HG03103 (cell line): ENCODE results near the gene CDCP2.

Experiments used
- ATAC-seq: cut with Tn5 transposase; IDR thresholded peaks from one replicate; pipeline ENCODE4 v1.9.1; 2021; ENCODE audit warnings: low read depth; ENCODE audit not compliant: unreplicated experiment

Gene CDCP2

GRCh38 chr1:54137534-54138061 lies 15.2 kb downstream of the CDCP2 start:
- ATAC-seq = no peak

- no peak for ATAC-seq
Observed at GRCh38 chr1:54136963-54137533, 15.8 kb downstream of the CDCP2 start.

- ATAC-seq = no peak
Observed at GRCh38 chr1:54136269-54136896, 16.4 kb downstream of the CDCP2 start.

- no peak for ATAC-seq
Observed at GRCh38 chr1:54135436-54136120, 17.2 kb downstream of the CDCP2 start.

GRCh38 chr1:54134295-54134694 lies 18.5 kb downstream of the CDCP2 start:
- ATAC-seq = no peak

- no peak for ATAC-seq
Observed at GRCh38 chr1:54132495-54132894, 20.3 kb downstream of the CDCP2 start.

GRCh38 chr1:54131419-54131818 lies 21.4 kb downstream of the CDCP2 start:
- no peak for ATAC-seq

GRCh38 chr1:54129858-54130257 lies 22.9 kb downstream of the CDCP2 start:
- no peak for ATAC-seq

GRCh38 chr1:54127594-54128300 lies 25.1 kb downstream of the CDCP2 start:
- ATAC-seq = no peak

GRCh38 chr1:54126271-54126815 lies 26.5 kb downstream of the CDCP2 start:
- no peak for ATAC-seq

GRCh38 chr1:54125386-54126070 lies 27.3 kb downstream of the CDCP2 start:
- no peak for ATAC-seq

- no peak for ATAC-seq
Observed at GRCh38 chr1:54124906-54125305, 27.9 kb downstream of the CDCP2 start.

- ATAC-seq = no peak
Observed at GRCh38 chr1:54124472-54124871, 28.3 kb downstream of the CDCP2 start.

GRCh38 chr1:54122992-54123391 lies 29.8 kb downstream of the CDCP2 start:
- no peak for ATAC-seq

GRCh38 chr1:54122135-54122751 lies 30.6 kb downstream of the CDCP2 start:
- ATAC-seq = no peak

- no peak for ATAC-seq
Observed at GRCh38 chr1:54121482-54122134, 31.2 kb downstream of the CDCP2 start.

GRCh38 chr1:54120698-54121481 lies 31.9 kb downstream of the CDCP2 start:
- no peak for ATAC-seq

GRCh38 chr1:54120018-54120697 lies 32.6 kb downstream of the CDCP2 start:
- ATAC-seq = no peak
